Heart right ventricle (tissue), 16 donors: ENCODE data around the gene JAKMIP3. TPM values are rescaled to one million over a fixed set of nuclear protein-coding genes. Genes with fewer than 3 reads are reported as not detected.

Experiments
- ATAC-seq, 8 donors: fragments of 200-7000 bp; cut with Tn5 transposase; one replicate each; pipeline ENCODE4 v1.9.1; 2020; ENCODE audit warnings: mild to moderate bottlenecking in 8 of 8, moderate library complexity in 8 of 8, moderate number of reproducible peaks in 1 of 8
- DNase-seq, 2 donors: peaks; one replicate each; pipeline ENCODE4 v3.0.0-alpha.2; 2020
- H3K27ac ChIP-seq, 10 donors: fragments of 200-600 bp; sonication (generic) in 2 of 10; one replicate each; pipeline versions ENCODE4 v1.5.0 to v1.8.0; 2020 to 2022; ENCODE audit warnings: mild to moderate bottlenecking in 3 of 10
- H3K27me3 ChIP-seq, 7 donors: fragments of 200-600 bp; one replicate each; pipeline ENCODE4 v1.8.0; 2021 to 2022; ENCODE audit warnings: mild to moderate bottlenecking in 2 of 7
- H3K36me3 ChIP-seq, 9 donors: fragments of 200-600 bp; sonication (generic) in 1 of 9; one replicate each; pipeline versions ENCODE4 v1.5.0 to v1.8.0; 2020 to 2022; ENCODE audit warnings: mild to moderate bottlenecking in 2 of 9
- H3K4me1 ChIP-seq, 9 donors: fragments of 200-600 bp; sonication (generic) in 1 of 9; one replicate each; pipeline versions ENCODE4 v1.5.0 to v1.8.0; 2020 to 2022; ENCODE audit warnings: mild to moderate bottlenecking in 4 of 9
- H3K4me3 ChIP-seq, 10 donors: fragments of 200-600 bp; sonication (generic) in 2 of 10; one replicate each; pipeline versions ENCODE4 v1.5.0 to v1.8.0; 2020 to 2022; ENCODE audit warnings: mild to moderate bottlenecking in 7 of 10, moderate library complexity in 2 of 10
- H3K9me3 ChIP-seq, 11 donors: fragments of 200-600 bp in 10 of 11; sonication (generic) in 2 of 11; one replicate each; pipeline versions ENCODE4 v1.5.0 to v1.8.0; 2013 to 2022; ENCODE audit warnings: mild to moderate bottlenecking in 2 of 11, control low read depth in 1 of 11, moderate library complexity in 1 of 11
- CTCF ChIP-seq, 9 donors: fragments of 200-600 bp; sonication (generic) in 2 of 9; IDR thresholded peaks; one replicate each; pipeline versions ENCODE4 v1.5.0 to v1.8.0; 2021 to 2022; ENCODE audit warnings: antibody characterized with exemption in 9 of 9, mild to moderate bottlenecking in 5 of 9, moderate library complexity in 1 of 9
- WGBS, 2 donors: extraction: QIAGEN DNeasy Blood & Tissue Kit; methylation state at CpG; one replicate each; pipeline ENCODE4 v1.1.7; 2013; ENCODE audit warnings: inconsistent platforms in 1 of 2; 5-methylcytosine and 5-hydroxymethylcytosine counted together
- intact Hi-C, 10 donors: fragments of 100-400 bp; cut with DNase I; formaldehyde crosslinking; loops; one replicate each; pipeline versions ENCODE4 v1.11.1 to v1.14.2; 2022
- polyA plus RNA-seq, 2 donors: library from polyadenylated mRNA; stranded (reverse); fragments of 200-250 nt; gene quantifications; one replicate each; pipeline ENCODE4 v1.2.3, GENCODE V29; 2013
- total RNA-seq, 10 donors: library from RNA; stranded (reverse); fragmentation: NEBNext Ultra II Directional in 3 of 10; extraction: Animal tissue kit (Norgen Biotek cat#: 25700) in 3 of 10; gene quantifications; one replicate each; pipeline versions ENCODE4 v1.2.1 to v1.2.4, GENCODE V29; 2021 to 2023
- donor health status: Arrhythmogenic right ventricular cardiomyopathy.
- donor health status: ischemic (EF 13 %, LVEDD 7.1; RV severe dilation, severe dysfunction).
- donor health status: healthy with polysubstance abuse.
- donor health status: DM: no; HTN: yes; CAD: no.
- donor health status: DM: no; HTN: no; CAD: no.
- donor health status: ischemic (EF 25% LVEDD 6.9; RV normal size, moderate dysfunction).
- donor health status: ischemic (EF 25% LVEDD 5.7; RV mildly dilated, moderate dysfunction).
- donor health status: healthy.
- donor health status: DM: yes; HTN: yes; CAD: no.
- donor health status: Ischemic cardiomyopathy.
- donor health status: ischemic (EF 35%, LVEDD 5.7; RV mildly dilated, moderate dysfunction).
- donor health status: nonischemic (EF 11% LVEDD 7.7; RV severe dilation, severe dysfunction).
- donor health status: DM: yes; HTN: yes; CAD: no.
- donor health status: PGD.
- donor health status: ischemic (EF 29% LVEDD 5.4; RV normal size, mild dysfunction).
- donor health status: nonischemic (EF 23%, LVEDD 6.1; RV moderate dilation, normal function).

Gene JAKMIP3
- total and polyA plus RNA-seq, 12 donors, result 0.04 to 2.7 (median 1.8) TPM

- DNase-seq, result no peak
- WGBS, 2 donors, result 73 to 81% methylated on average over 5 of the region's 5 CpGs
Observed at GRCh38 chr10:132097609-132098377, 32.0 kb downstream of the JAKMIP3 start.

GRCh38 chr10:132098539-132099388 lies 33.0 kb downstream of the JAKMIP3 start:
- no peak for TF ChIP-seq CTCF (IDR thresholded peaks at IDR 0.05)
- intact Hi-C loops, result no loop called here
- WGBS, 2 donors, result 77 to 78% methylated on average over 24 of the region's 24 CpGs
- Histone ChIP-seq H3K4me3 (no peak overlapping the region), H3K27ac (no peak overlapping the region), H3K36me3 (no peaks in the 10 kb centered on the region), H3K27me3 (no peaks in the 10 kb centered on the region), H3K9me3 (no peaks in the 10 kb centered on the region), H3K4me1 (peaks cover 0 to 11% (median 0%) of the 10 kb centered on the region in 9 donors)
- ATAC-seq (no peak), DNase-seq (no peak)

More at GRCh38 chr10:132097609-132098377, 32.0 kb downstream of the JAKMIP3 start:
- Histone ChIP-seq H3K27me3 (no peaks in the 10 kb centered on the region), H3K4me1 (peaks cover 0 to 11% (median 0%) of the 10 kb centered on the region in 9 donors), H3K4me3 (no peak overlapping the region), H3K36me3 (no peaks in the 10 kb centered on the region), H3K9me3 (no peaks in the 10 kb centered on the region), H3K27ac (no peak overlapping the region)
- intact Hi-C loops, result no loop called here
- TF ChIP-seq CTCF (IDR thresholded peaks at IDR 0.05), result no peak
- ATAC-seq, result no peak

- no peaks in the 10 kb centered on the region for H3K36me3 ChIP-seq
- no peaks in the 10 kb centered on the region for H3K27me3 ChIP-seq
- 78 to 81% methylated on average over 25 of the region's 25 CpGs for WGBS, 2 donors
- no peak overlapping the region for H3K27ac ChIP-seq
- DNase-seq, result no peak
- no peak for TF ChIP-seq CTCF (IDR thresholded peaks at IDR 0.05)
- no peaks in the 10 kb centered on the region for H3K9me3 ChIP-seq
- no peak overlapping the region for H3K4me3 ChIP-seq
- peaks cover 0 to 11% (median 0%) of the 10 kb centered on the region in 9 donors for H3K4me1 ChIP-seq
- ATAC-seq, result no peak
- intact Hi-C loops, result no loop called here
Observed at GRCh38 chr10:132099389-132100090, 33.8 kb downstream of the JAKMIP3 start.

- Histone ChIP-seq H3K27me3 (no peaks in the 10 kb centered on the region), H3K4me3 (no peak overlapping the region), H3K36me3 (no peaks in the 10 kb centered on the region), H3K27ac (no peak overlapping the region), H3K9me3 (no peaks in the 10 kb centered on the region), H3K4me1 (peaks cover 0 to 11% (median 0%) of the 10 kb centered on the region in 9 donors)
- 79 to 84% methylated on average over 15 of the region's 15 CpGs for WGBS, 2 donors
- intact Hi-C loops, result no loop called here
- DNase-seq (no peak), ATAC-seq (peak in 1 of 8 donors; percentile 30)
- no peak for TF ChIP-seq CTCF (IDR thresholded peaks at IDR 0.05)
Observed at GRCh38 chr10:132100091-132100481, 34.3 kb downstream of the JAKMIP3 start.
